ENCODE results near the gene HARS1.

- TF ChIP-seq POLR2A (IDR thresholded peaks at IDR 0.05) (no peak), CTCF (IDR thresholded peaks at IDR 0.05) (no peak)
Measured at GRCh38 chr5:140672455-140673186, 18.5 kb downstream of the HARS1 start.

Measured in body of pancreas (tissue), 4 donors.